B cell (primary cell): ENCODE measurements around the gene B4GALT5. TPM values are rescaled to one million over a fixed set of nuclear protein-coding genes. Genes with fewer than 3 reads are reported as not detected.

Experiments
- ATAC-seq: fragments of 200-7000 bp; cut with Tn5 transposase; one replicate; pipeline ENCODE4 v1.10.0; 2021; ENCODE audit warnings: low read depth, mild to moderate bottlenecking, moderate number of reproducible peaks, moderate library complexity
- CTCF ChIA-PET: fragments of 350-600 bp; sonication (Branson Sonifier 250); formaldehyde crosslinking; loops from one replicate; lab custom pipeline; 2021; ENCODE audit warnings: antibody characterized with exemption, inconsistent platforms; lab: Charles Lee
- POLR2A ChIA-PET: fragments of 350-600 bp; sonication (Branson Sonifier 250); formaldehyde crosslinking; loops from one replicate; lab custom pipeline; 2021; ENCODE audit warnings: antibody characterized with exemption; lab: Charles Lee
- DNase-seq: peaks from one replicate; pipeline ENCODE4 v3.0.0; 2013
- H2AFZ ChIP-seq: 2 replicates; pipeline ENCODE4 v1.6.1; 2012; ENCODE audit warnings: mild to moderate bottlenecking, low read depth, low read length; ENCODE audit not compliant: insufficient read depth, poor library complexity, severe bottlenecking
- H3K27ac ChIP-seq, 2 donors: 1 replicate in 1 of 2; 2 replicates in 1 of 2; pipeline ENCODE4 v1.5.1; 2012 to 2013; ENCODE audit warnings: low read length in 2 of 2, mild to moderate bottlenecking in 2 of 2, moderate library complexity in 1 of 2
- H3K27me3 ChIP-seq, 4 experiments: fragments of 200-600 bp in 1 of 4; sonication (generic) in 1 of 4; replicated peaks in 1 of 4; 1 replicate in 2 of 4; 2 replicates in 2 of 4; pipeline versions ENCODE4 v1.6.1 to v1.7.0; 2013 to 2016; ENCODE audit warnings: low read length in 3 of 4, mild to moderate bottlenecking in 2 of 4, mixed read lengths in 1 of 4, moderate library complexity in 1 of 4; ENCODE audit not compliant: insufficient read depth in 4 of 4, control insufficient read depth in 3 of 4; ENCODE audit errors: control extremely low read depth in 1 of 4
- H3K36me3 ChIP-seq, 2 experiments: replicated peaks in 1 of 2; 1 replicate in 1 of 2; 2 replicates in 1 of 2; pipeline versions ENCODE4 v1.6.1 to v1.7.1; 2013; ENCODE audit warnings: low read length in 1 of 2; ENCODE audit not compliant: insufficient read depth in 2 of 2, control insufficient read depth in 1 of 2; ENCODE audit errors: control extremely low read depth in 1 of 2, extremely low read depth in 1 of 2
- H3K4me1 ChIP-seq, 2 donors: fragments of 200-600 bp in 1 of 2; sonication (generic) in 1 of 2; 1 replicate in 1 of 2; 2 replicates in 1 of 2; pipeline versions ENCODE4 v1.5.1 to v1.6.1; 2013 to 2017; ENCODE audit warnings: low read length in 2 of 2; ENCODE audit not compliant: control insufficient read depth in 2 of 2, insufficient read depth in 2 of 2
- H3K4me2 ChIP-seq: replicated peaks from 2 replicates; pipeline ENCODE3; 2012; ENCODE audit warnings: mild to moderate bottlenecking, low read depth, low read length; ENCODE audit not compliant: poor library complexity, severe bottlenecking
- H3K4me3 ChIP-seq, 5 experiments: fragments of 200-600 bp in 1 of 5; sonication (generic) in 1 of 5; 1 replicate in 3 of 5; 2 replicates in 2 of 5; pipeline versions ENCODE4 v1.5.1 to v1.7.0; 2011 to 2016; ENCODE audit warnings: low read length in 4 of 5, mild to moderate bottlenecking in 4 of 5, low read depth in 2 of 5, control low read depth in 1 of 5, moderate library complexity in 1 of 5; ENCODE audit not compliant: insufficient read depth in 1 of 5; ENCODE audit errors: control extremely low read depth in 1 of 5, extremely low read depth in 1 of 5
- H3K79me2 ChIP-seq: fragments of 200-600 bp; sonication (generic); one replicate; pipeline ENCODE4 v1.6.0; 2016; ENCODE audit warnings: low read length; ENCODE audit not compliant: control insufficient read depth, insufficient read depth
- H3K9ac ChIP-seq: fragments of 200-600 bp; sonication (generic); 2 replicates; pipeline ENCODE4 v1.6.1; 2017; ENCODE audit warnings: mild to moderate bottlenecking, low read length, moderate library complexity
- H3K9me3 ChIP-seq, 3 donors: one replicate each; pipeline versions ENCODE4 v1.6.1 to v1.7.1; 2013; ENCODE audit warnings: low read length in 2 of 3; ENCODE audit not compliant: control insufficient read depth in 2 of 3, insufficient read depth in 1 of 3; ENCODE audit errors: control extremely low read depth in 1 of 3
- H4K20me1 ChIP-seq: 2 replicates; pipeline ENCODE4 v1.6.0; 2012; ENCODE audit warnings: mild to moderate bottlenecking, low read length; ENCODE audit not compliant: insufficient read depth, control insufficient read depth, poor library complexity, severe bottlenecking
- H3K27ac Mint-ChIP-seq: one replicate; pipeline ENCODE4 v1.8.0; 2021; ENCODE audit warnings: mixed read lengths
- H3K27me3 Mint-ChIP-seq: one replicate; pipeline ENCODE4 v1.8.0; 2021; ENCODE audit warnings: mixed read lengths
- H3K4me1 Mint-ChIP-seq: one replicate; pipeline ENCODE4 v1.8.0; 2021; ENCODE audit warnings: mixed read lengths
- H3K4me3 Mint-ChIP-seq: one replicate; pipeline ENCODE4 v1.8.0; 2021; ENCODE audit warnings: mixed read lengths
- H3K9me3 Mint-ChIP-seq: one replicate; pipeline ENCODE4 v1.8.0; 2022; ENCODE audit warnings: mixed read lengths; ENCODE audit not compliant: insufficient read depth
- EZH2 ChIP-seq: IDR thresholded peaks from 2 replicates; pipeline ENCODE4 v1.6.1; 2012; ENCODE audit warnings: borderline replicate concordance, low read depth, mild to moderate bottlenecking, moderate library complexity, low read length; ENCODE audit not compliant: insufficient read depth, poor library complexity, severe bottlenecking
- WGBS: methylation state at CpG from one replicate; pipeline ENCODE4 v1.1.5; 2013; ENCODE audit warnings: missing lambda C conversion rate; ENCODE audit not compliant: insufficient coverage; 5-methylcytosine and 5-hydroxymethylcytosine counted together
- intact Hi-C: fragments of 100-400 bp; cut with micrococcal nuclease; formaldehyde crosslinking; loops from one replicate; pipeline ENCODE4 v1.10.0; 2022
- polyA plus RNA-seq: library from polyadenylated mRNA; depleted of rRNA; stranded (reverse); fragments of >200 nt; gene quantifications from 2 replicates; pipeline ENCODE4 v1.2.3, GENCODE V29; 2012
- total RNA-seq, 2 donors: library from RNA; stranded (reverse); fragments of 120-200 nt in 1 of 2; gene quantifications; 1 replicate in 1 of 2; 2 replicates in 1 of 2; pipeline versions ENCODE4 v1.2.3 to v1.2.4, GENCODE V29; 2013 to 2022
- TF ChIP-seq, protein P1 (sequence below): fragments of 200-600 bp; IDR thresholded peaks from one replicate; pipeline ENCODE4 v1.8.0; 2022; ENCODE audit warnings: antibody characterized with exemption, mild to moderate bottlenecking

B4GALT5 gene
- total and polyA plus RNA-seq, 2 donors (not counting 1 experiment from before 2014, with no cell fraction given) = 3.4 to 7.3 TPM

DNA sequence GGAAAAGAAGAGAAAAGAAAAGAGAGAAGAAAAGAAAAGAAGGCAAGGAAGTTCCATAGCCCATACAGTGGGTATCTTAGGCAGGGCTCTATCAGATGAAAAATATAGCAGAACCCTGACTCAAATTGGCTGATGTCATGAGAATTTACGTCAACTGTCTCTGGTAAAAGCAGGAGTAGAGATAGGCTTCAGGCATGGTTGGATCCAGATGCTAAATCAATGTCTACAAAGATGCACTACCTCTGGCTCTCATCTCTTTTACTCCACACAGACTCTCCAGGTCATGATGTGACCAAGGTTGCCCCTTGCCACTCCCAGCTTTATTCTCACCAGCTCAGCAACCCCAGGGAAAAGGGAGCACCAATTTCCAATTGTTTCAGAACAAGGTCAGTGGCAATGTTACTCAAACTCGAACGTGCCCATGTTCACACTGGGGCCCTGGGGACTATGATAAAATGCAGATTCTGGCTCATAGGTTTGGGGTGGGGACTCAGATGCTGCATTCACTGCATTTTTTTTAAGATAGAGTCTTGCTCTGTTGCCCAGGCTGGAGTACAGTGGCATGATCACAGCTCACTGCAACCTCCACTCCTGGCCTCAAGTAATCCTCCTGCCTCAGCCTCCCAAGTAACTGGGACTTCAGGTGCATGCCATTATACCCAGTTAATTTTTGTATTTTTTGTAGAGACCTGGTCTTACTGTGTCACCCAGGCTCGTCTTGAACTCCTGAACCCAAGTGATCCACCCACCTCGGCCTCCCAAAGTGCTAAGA is 112.3 kb downstream of the B4GALT5 start:
- no peak overlapping the region for H3K27ac ChIP-seq
- POLR2A ChIA-PET = no interaction called here
- peaks cover 0 to 11% (median 0%) of the 10 kb centered on the region in 4 experiments for H3K27me3 ChIP-seq
- peaks cover 5% of the 10 kb centered on the region for H3K4me1 Mint-ChIP-seq
- H3K79me2 ChIP-seq = no peaks in the 10 kb centered on the region
- no peak overlapping the region for H3K4me3 ChIP-seq
- no peaks in the 10 kb centered on the region for H3K36me3 ChIP-seq
- TF ChIP-seq, protein P1, sequence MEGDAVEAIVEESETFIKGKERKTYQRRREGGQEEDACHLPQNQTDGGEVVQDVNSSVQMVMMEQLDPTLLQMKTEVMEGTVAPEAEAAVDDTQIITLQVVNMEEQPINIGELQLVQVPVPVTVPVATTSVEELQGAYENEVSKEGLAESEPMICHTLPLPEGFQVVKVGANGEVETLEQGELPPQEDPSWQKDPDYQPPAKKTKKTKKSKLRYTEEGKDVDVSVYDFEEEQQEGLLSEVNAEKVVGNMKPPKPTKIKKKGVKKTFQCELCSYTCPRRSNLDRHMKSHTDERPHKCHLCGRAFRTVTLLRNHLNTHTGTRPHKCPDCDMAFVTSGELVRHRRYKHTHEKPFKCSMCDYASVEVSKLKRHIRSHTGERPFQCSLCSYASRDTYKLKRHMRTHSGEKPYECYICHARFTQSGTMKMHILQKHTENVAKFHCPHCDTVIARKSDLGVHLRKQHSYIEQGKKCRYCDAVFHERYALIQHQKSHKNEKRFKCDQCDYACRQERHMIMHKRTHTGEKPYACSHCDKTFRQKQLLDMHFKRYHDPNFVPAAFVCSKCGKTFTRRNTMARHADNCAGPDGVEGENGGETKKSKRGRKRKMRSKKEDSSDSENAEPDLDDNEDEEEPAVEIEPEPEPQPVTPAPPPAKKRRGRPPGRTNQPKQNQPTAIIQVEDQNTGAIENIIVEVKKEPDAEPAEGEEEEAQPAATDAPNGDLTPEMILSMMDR = no peak
- no peak for TF ChIP-seq EZH2
- H3K4me2 ChIP-seq = no peak overlapping the region
- DNase-seq (no peak), ATAC-seq (no peak)
- H3K27me3 Mint-ChIP-seq = peaks cover 8% of the 10 kb centered on the region
- no peaks in the 10 kb centered on the region for H3K9me3 Mint-ChIP-seq
- H3K9me3 ChIP-seq = peaks cover 0 to 6% (median 3%) of the 10 kb centered on the region in 3 donors
- H4K20me1 ChIP-seq = no peaks in the 10 kb centered on the region
- WGBS = 100% methylated on average over 4 of the region's 5 CpGs
- H3K4me3 Mint-ChIP-seq = no peak overlapping the region
- H3K27ac Mint-ChIP-seq = no peak overlapping the region
- intact Hi-C loops = no loop called here
- peaks cover 0 to 8% of the 10 kb centered on the region in 2 donors for H3K4me1 ChIP-seq
- CTCF ChIA-PET = no interaction called here
- no peak overlapping the region for H2AFZ ChIP-seq
- H3K9ac ChIP-seq = no peak overlapping the region

- H2AFZ ChIP-seq = no peak overlapping the region
- H3K4me2 ChIP-seq = no peak overlapping the region
- Mint-ChIP-seq H3K27ac (no peak overlapping the region), H3K27me3 (peaks cover 12% of the 10 kb centered on the region), H3K9me3 (no peaks in the 10 kb centered on the region), H3K4me3 (no peak overlapping the region), H3K4me1 (peaks cover 7% of the 10 kb centered on the region)
- no peaks in the 10 kb centered on the region for H3K79me2 ChIP-seq
- WGBS = 100% methylated on average over 1 of the region's 4 CpGs
- POLR2A ChIA-PET = no interaction called here
- DNase-seq (no peak), ATAC-seq (no peak)
- intact Hi-C loops = no loop called here
- H4K20me1 ChIP-seq = no peaks in the 10 kb centered on the region
- no peaks in the 10 kb centered on the region for H3K36me3 ChIP-seq
- no peak for TF ChIP-seq EZH2
- TF ChIP-seq, protein P1 = no peak
- H3K27ac ChIP-seq = no peak overlapping the region
- peaks cover 0 to 3% (median 1%) of the 10 kb centered on the region in 4 experiments for H3K27me3 ChIP-seq
- H3K4me3 ChIP-seq = no peak overlapping the region
- peaks cover 0 to 11% (median 3%) of the 10 kb centered on the region in 3 donors for H3K9me3 ChIP-seq
- H3K9ac ChIP-seq = no peak overlapping the region
- CTCF ChIA-PET = no interaction called here
- H3K4me1 ChIP-seq = peaks cover 0 to 8% of the 10 kb centered on the region in 2 donors
Measured at GRCh38 chr20:49599746-49600113, 113.9 kb downstream of the B4GALT5 start.
